ENCODE measurements around the gene CADM4. TPM values are rescaled to one million over a fixed set of nuclear protein-coding genes. Genes with fewer than 3 reads are reported as not detected.

CADM4 gene
- total and polyA plus RNA-seq, 9 of the 15 experiments (the other 6 are each of a cell fraction or from before 2014, with no cell fraction given), result 0.03 to 4.6 (median 1.3) TPM

DNA sequence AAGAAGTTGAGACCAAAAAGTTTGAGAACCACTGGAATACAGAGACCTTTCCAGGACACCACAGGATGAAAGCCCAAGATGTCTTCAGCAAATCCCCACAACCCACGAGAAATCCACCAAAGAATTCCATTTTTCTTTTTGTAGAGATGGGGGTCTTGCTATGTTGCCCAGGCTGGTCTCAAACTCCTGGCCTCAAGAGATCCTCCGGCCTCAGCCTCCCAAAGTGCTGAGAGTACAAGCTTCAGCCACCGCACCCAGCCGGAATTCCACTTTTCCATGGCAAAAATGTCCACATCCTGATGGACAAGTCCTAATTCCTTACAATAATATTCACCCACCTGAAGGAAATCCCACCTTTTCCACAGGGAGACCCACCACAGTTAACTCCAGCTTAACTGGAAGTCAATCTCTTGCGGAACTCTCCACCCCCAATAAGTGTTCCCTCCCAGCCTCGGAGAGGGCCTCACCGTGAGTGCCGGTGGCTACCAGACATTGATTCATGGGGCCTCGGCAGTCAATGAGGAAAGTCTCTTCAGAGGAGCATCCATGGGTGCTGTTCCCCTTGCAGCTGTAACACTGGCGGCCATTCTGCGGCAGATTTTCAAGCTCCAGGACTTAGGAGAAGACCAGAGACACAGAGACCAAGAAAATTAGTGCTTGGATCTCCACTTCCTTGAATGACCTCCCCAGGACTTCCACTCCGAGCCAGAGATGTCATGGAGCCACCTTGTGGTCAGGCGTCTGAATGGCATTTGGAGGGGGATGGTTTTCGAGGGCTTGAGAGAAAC lies 12.3 kb upstream of the CADM4 start (continued):
- TF ChIP-seq, protein P1, sequence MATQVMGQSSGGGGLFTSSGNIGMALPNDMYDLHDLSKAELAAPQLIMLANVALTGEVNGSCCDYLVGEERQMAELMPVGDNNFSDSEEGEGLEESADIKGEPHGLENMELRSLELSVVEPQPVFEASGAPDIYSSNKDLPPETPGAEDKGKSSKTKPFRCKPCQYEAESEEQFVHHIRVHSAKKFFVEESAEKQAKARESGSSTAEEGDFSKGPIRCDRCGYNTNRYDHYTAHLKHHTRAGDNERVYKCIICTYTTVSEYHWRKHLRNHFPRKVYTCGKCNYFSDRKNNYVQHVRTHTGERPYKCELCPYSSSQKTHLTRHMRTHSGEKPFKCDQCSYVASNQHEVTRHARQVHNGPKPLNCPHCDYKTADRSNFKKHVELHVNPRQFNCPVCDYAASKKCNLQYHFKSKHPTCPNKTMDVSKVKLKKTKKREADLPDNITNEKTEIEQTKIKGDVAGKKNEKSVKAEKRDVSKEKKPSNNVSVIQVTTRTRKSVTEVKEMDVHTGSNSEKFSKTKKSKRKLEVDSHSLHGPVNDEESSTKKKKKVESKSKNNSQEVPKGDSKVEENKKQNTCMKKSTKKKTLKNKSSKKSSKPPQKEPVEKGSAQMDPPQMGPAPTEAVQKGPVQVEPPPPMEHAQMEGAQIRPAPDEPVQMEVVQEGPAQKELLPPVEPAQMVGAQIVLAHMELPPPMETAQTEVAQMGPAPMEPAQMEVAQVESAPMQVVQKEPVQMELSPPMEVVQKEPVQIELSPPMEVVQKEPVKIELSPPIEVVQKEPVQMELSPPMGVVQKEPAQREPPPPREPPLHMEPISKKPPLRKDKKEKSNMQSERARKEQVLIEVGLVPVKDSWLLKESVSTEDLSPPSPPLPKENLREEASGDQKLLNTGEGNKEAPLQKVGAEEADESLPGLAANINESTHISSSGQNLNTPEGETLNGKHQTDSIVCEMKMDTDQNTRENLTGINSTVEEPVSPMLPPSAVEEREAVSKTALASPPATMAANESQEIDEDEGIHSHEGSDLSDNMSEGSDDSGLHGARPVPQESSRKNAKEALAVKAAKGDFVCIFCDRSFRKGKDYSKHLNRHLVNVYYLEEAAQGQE (IDR thresholded peaks at IDR 0.05; ENCODE audit: borderline replicate concordance), result peak; percentile 69; the same call in 1 of the 2 replicates
- TF ChIP-seq, protein P1 (CRISPR knock-in tag; IDR thresholded peaks at IDR 0.05; ENCODE audit: low read depth), result no peak
- TF ChIP-seq, protein P2, sequence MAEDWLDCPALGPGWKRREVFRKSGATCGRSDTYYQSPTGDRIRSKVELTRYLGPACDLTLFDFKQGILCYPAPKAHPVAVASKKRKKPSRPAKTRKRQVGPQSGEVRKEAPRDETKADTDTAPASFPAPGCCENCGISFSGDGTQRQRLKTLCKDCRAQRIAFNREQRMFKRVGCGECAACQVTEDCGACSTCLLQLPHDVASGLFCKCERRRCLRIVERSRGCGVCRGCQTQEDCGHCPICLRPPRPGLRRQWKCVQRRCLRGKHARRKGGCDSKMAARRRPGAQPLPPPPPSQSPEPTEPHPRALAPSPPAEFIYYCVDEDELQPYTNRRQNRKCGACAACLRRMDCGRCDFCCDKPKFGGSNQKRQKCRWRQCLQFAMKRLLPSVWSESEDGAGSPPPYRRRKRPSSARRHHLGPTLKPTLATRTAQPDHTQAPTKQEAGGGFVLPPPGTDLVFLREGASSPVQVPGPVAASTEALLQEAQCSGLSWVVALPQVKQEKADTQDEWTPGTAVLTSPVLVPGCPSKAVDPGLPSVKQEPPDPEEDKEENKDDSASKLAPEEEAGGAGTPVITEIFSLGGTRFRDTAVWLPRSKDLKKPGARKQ (CRISPR knock-in tag; IDR thresholded peaks at IDR 0.05), result no peak
- TF ChIP-seq NFRKB (IDR thresholded peaks at IDR 0.05; ENCODE audit: low read depth) (0 out of 2 replicates have a peak, but pooled peaks have one; percentile 40), TEAD4 (IDR thresholded peaks at IDR 0.05; ENCODE audit: low read length) (0 out of 2 replicates have a peak, but pooled peaks have one; percentile 33), TEAD4 (CRISPR knock-in tag; IDR thresholded peaks at IDR 0.05; ENCODE audit: borderline replicate concordance) (no peak), ZBTB8A (IDR thresholded peaks at IDR 0.05; ENCODE audit: partially characterized antibody) (no peak), BRD4 (IDR thresholded peaks at IDR 0.05) (no peak), SMC3 (conservative IDR thresholded peaks at IDR 0.05; ENCODE audit: insufficient read depth, low read depth, low read length) (peak; percentile 78), PRPF4 (IDR thresholded peaks at IDR 0.05; ENCODE audit: insufficient read depth, low read depth, low read length, poor library complexity, severe bottlenecking) (no peak), RBM25 (IDR thresholded peaks at IDR 0.05; ENCODE audit: low read depth, low read length, severe bottlenecking) (peak; percentile 43), CHD2 (IDR thresholded peaks at IDR 0.05; ENCODE audit: low read depth, low read length) (no peak), GTF2E2 (tag; IDR thresholded peaks at IDR 0.05) (0 out of 2 replicates have a peak, but pooled peaks have one; percentile 32)
- TF ChIP-seq, protein P3, sequence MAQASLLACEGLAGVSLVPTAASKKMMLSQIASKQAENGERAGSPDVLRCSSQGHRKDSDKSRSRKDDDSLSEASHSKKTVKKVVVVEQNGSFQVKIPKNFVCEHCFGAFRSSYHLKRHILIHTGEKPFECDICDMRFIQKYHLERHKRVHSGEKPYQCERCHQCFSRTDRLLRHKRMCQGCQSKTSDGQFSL (CRISPR knock-in tag; IDR thresholded peaks at IDR 0.05), result no peak
- TF ChIP-seq, protein P3 (tag; IDR thresholded peaks at IDR 0.05), result no peak
- TF ChIP-seq, protein P4, sequence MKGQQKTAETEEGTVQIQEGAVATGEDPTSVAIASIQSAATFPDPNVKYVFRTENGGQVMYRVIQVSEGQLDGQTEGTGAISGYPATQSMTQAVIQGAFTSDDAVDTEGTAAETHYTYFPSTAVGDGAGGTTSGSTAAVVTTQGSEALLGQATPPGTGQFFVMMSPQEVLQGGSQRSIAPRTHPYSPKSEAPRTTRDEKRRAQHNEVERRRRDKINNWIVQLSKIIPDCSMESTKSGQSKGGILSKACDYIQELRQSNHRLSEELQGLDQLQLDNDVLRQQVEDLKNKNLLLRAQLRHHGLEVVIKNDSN (CRISPR knock-in tag; IDR thresholded peaks at IDR 0.05), result no peak
